ENCODE results near the gene HAND2. TPM values are rescaled to one million over a fixed set of nuclear protein-coding genes. Genes with fewer than 3 reads are reported as not detected.

HAND2 gene
- total and polyA plus RNA-seq, 2 of the 13 experiments (the other 11 are each of a cell fraction or from before 2014, with no cell fraction given), result not detected

DNA sequence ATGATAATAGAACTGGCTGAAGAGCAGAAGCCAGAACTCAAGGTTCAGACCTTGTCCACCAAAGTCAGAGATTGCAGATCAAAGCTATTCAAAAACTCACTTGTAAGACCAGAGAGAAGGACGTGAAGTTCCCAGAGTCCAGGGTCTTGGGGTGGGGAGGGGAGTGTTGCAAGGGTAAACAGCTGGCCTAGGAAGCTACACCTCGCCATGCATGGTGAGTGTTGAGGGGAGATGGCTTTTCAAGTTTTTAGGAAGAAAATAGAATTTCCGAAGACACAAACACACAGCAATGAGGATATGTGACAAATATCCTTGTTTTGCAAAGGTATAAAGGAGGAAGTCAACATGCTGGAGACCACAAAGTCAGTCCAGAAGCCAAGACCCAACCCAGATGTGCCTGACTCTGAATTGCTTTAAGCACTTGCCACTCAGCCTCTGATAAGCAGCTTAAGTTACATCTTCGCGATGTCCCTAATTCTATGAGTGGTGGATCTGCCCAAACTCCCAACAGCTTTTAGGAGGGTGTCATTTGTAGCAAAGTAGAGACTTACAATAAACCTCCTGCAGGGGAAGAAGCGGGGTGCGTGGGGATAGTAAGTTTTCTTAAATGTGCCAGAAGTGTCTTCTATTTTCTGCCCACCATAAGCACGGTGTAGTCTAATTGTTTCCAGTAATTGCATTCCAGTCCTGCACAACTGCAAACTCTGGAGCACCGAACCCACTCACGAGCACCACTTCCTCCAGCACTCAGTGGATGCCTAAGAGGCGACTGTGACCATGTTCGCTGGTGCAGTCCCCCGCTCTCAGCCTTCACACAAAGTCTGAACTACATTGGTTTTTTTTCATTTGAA, 26.5 kb downstream of the HAND2 start:
- FAIRE-seq (no peak), DNase-seq (ENCODE audit: low spot score) (no peak), ATAC-seq (no peak)
- intact Hi-C loops (cut with micrococcal nuclease; ENCODE audit: unreplicated experiment), result loop anchor here (2.0 kb wide), 1 partner anchor 653 kb away; no protein-coding TSS in a partner anchor
- 17% methylated on average over 13 of the region's 13 CpGs for WGBS (ENCODE audit: low lambda C conversion rate)
- peaks cover 1 to 34% of the 10 kb centered on the region in 2 experiments; a peak in 4 of 5 replicates for H3K27me3 ChIP-seq (ENCODE audit: control insufficient read depth in 1 of 2, insufficient read depth in 2 of 2, low read length in 2 of 2)
- H3K9me3 ChIP-seq (ENCODE audit: low read length), result no peaks in the 10 kb centered on the region
- in situ Hi-C loops (cut with HindIII; ENCODE audit: extremely low pct_ligation_motif_present, low pct_unique_long_range_greater_than_20kb), result loop anchor here (10.0 kb wide), 1 partner anchor 651 kb away; no protein-coding TSS in a partner anchor
- TF ChIP-seq, protein P1, sequence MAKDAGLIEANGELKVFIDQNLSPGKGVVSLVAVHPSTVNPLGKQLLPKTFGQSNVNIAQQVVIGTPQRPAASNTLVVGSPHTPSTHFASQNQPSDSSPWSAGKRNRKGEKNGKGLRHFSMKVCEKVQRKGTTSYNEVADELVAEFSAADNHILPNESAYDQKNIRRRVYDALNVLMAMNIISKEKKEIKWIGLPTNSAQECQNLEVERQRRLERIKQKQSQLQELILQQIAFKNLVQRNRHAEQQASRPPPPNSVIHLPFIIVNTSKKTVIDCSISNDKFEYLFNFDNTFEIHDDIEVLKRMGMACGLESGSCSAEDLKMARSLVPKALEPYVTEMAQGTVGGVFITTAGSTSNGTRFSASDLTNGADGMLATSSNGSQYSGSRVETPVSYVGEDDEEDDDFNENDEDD (CRISPR knock-in tag; IDR thresholded peaks at IDR 0.05; ENCODE audit: borderline replicate concordance), result no peak
- TF ChIP-seq POLR2AphosphoS2 (IDR thresholded peaks at IDR 0.05; ENCODE audit: low read depth, low read length) (no peak), HOXA7 (CRISPR knock-in tag; IDR thresholded peaks at IDR 0.05) (no peak), ZNF678 (CRISPR knock-in tag; IDR thresholded peaks at IDR 0.05) (no peak), BRCA1 (CRISPR knock-in tag; IDR thresholded peaks at IDR 0.05) (no peak), NFIB (CRISPR knock-in tag; IDR thresholded peaks at IDR 0.05; ENCODE audit: borderline replicate concordance) (no peak), RORA (CRISPR knock-in tag; IDR thresholded peaks at IDR 0.05) (no peak), NFRKB (IDR thresholded peaks at IDR 0.05) (no peak), SSRP1 (CRISPR knock-in tag; IDR thresholded peaks at IDR 0.05) (no peak), ZNF703 (CRISPR knock-in tag; IDR thresholded peaks at IDR 0.05; ENCODE audit: borderline replicate concordance) (no peak), TCF7L2 (IDR thresholded peaks at IDR 0.05; ENCODE audit: low read depth, low read length) (no peak), ZFAT (CRISPR knock-in tag; conservative IDR thresholded peaks at IDR 0.05) (no peak), KDM2A (CRISPR knock-in tag; IDR thresholded peaks at IDR 0.05; ENCODE audit: borderline replicate concordance, low read depth) (no peak), ZC3H4 (CRISPR knock-in tag; IDR thresholded peaks at IDR 0.05; ENCODE audit: borderline replicate concordance) (no peak)
- TF ChIP-seq, protein P2, sequence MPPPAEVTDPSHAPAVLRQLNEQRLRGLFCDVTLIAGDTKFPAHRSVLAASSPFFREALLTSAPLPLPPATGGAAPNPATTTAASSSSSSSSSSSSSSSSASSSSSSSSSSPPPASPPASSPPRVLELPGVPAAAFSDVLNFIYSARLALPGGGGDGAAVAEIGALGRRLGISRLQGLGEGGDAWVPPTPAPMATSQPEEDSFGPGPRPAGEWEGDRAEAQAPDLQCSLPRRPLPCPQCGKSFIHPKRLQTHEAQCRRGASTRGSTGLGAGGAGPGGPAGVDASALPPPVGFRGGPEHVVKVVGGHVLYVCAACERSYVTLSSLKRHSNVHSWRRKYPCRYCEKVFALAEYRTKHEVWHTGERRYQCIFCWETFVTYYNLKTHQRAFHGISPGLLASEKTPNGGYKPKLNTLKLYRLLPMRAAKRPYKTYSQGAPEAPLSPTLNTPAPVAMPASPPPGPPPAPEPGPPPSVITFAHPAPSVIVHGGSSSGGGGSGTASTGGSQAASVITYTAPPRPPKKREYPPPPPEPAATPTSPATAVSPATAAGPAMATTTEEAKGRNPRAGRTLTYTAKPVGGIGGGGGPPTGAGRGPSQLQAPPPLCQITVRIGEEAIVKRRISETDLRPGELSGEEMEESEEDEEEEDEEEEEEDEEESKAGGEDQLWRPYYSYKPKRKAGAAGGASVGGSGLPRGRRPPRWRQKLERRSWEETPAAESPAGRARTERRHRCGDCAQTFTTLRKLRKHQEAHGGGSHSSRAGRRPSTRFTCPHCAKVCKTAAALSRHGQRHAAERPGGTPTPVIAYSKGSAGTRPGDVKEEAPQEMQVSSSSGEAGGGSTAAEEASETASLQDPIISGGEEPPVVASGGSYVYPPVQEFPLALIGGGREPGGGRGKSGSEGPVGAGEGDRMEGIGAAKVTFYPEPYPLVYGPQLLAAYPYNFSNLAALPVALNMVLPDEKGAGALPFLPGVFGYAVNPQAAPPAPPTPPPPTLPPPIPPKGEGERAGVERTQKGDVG (CRISPR knock-in tag; IDR thresholded peaks at IDR 0.05; ENCODE audit: borderline replicate concordance), result no peak
- TF ChIP-seq, protein P3, sequence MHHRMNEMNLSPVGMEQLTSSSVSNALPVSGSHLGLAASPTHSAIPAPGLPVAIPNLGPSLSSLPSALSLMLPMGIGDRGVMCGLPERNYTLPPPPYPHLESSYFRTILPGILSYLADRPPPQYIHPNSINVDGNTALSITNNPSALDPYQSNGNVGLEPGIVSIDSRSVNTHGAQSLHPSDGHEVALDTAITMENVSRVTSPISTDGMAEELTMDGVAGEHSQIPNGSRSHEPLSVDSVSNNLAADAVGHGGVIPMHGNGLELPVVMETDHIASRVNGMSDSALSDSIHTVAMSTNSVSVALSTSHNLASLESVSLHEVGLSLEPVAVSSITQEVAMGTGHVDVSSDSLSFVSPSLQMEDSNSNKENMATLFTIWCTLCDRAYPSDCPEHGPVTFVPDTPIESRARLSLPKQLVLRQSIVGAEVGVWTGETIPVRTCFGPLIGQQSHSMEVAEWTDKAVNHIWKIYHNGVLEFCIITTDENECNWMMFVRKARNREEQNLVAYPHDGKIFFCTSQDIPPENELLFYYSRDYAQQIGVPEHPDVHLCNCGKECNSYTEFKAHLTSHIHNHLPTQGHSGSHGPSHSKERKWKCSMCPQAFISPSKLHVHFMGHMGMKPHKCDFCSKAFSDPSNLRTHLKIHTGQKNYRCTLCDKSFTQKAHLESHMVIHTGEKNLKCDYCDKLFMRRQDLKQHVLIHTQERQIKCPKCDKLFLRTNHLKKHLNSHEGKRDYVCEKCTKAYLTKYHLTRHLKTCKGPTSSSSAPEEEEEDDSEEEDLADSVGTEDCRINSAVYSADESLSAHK (CRISPR knock-in tag; IDR thresholded peaks at IDR 0.05; ENCODE audit: borderline replicate concordance), result no peak
- TF ChIP-seq, protein P4, sequence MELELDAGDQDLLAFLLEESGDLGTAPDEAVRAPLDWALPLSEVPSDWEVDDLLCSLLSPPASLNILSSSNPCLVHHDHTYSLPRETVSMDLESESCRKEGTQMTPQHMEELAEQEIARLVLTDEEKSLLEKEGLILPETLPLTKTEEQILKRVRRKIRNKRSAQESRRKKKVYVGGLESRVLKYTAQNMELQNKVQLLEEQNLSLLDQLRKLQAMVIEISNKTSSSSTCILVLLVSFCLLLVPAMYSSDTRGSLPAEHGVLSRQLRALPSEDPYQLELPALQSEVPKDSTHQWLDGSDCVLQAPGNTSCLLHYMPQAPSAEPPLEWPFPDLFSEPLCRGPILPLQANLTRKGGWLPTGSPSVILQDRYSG (CRISPR knock-in tag; IDR thresholded peaks at IDR 0.05), result no peak
- CTCF ChIA-PET (ENCODE audit: low intra/inter-chr PET ratio, low total read pairs), result no interaction called here
- no peak overlapping the region for H2AFZ ChIP-seq (ENCODE audit: low read length)
- H3K79me2 ChIP-seq (ENCODE audit: insufficient read depth, low read length), result no peaks in the 10 kb centered on the region
- H3K9ac ChIP-seq (ENCODE audit: insufficient read depth, low read depth, low read length), result no peak overlapping the region
- BruUV-seq (replicated peaks), result no TSS peak
- POLR2A ChIA-PET, result no interaction called here
- H3K4me3 ChIP-seq (replicated peaks in 1 of 3; ENCODE audit: insufficient read depth in 1 of 3, low read depth in 2 of 3, low read length in 3 of 3), result no peak overlapping the region
- H3K4me2 ChIP-seq (ENCODE audit: low read depth, low read length), result no peak overlapping the region
- H4K20me1 ChIP-seq (ENCODE audit: insufficient read depth, low read length), result no peaks in the 10 kb centered on the region
- H3K27ac ChIP-seq (ENCODE audit: extremely low read length, insufficient read depth, low read length), result no peak overlapping the region
- no peaks in the 10 kb centered on the region for H3K4me1 ChIP-seq (ENCODE audit: insufficient read depth, low read length)
- H3K36me3 ChIP-seq (replicated peaks in 1 of 2; ENCODE audit: control insufficient read depth in 1 of 2, insufficient read depth in 2 of 2, low read length in 2 of 2), result no peaks in the 10 kb centered on the region
